Measurements from ENCODE around the gene MRPL55. TPM values are rescaled to one million over a fixed set of nuclear protein-coding genes. Genes with fewer than 3 reads are reported as not detected.
A peak's percentile ranks its signal among the peaks of the same experiment; 100 is the strongest.

Gene MRPL55
- total and polyA plus RNA-seq, 2 of the 13 experiments (the other 11 are each of a cell fraction or from before 2014, with no cell fraction given) = 58.6 to 92.9 TPM

DNA sequence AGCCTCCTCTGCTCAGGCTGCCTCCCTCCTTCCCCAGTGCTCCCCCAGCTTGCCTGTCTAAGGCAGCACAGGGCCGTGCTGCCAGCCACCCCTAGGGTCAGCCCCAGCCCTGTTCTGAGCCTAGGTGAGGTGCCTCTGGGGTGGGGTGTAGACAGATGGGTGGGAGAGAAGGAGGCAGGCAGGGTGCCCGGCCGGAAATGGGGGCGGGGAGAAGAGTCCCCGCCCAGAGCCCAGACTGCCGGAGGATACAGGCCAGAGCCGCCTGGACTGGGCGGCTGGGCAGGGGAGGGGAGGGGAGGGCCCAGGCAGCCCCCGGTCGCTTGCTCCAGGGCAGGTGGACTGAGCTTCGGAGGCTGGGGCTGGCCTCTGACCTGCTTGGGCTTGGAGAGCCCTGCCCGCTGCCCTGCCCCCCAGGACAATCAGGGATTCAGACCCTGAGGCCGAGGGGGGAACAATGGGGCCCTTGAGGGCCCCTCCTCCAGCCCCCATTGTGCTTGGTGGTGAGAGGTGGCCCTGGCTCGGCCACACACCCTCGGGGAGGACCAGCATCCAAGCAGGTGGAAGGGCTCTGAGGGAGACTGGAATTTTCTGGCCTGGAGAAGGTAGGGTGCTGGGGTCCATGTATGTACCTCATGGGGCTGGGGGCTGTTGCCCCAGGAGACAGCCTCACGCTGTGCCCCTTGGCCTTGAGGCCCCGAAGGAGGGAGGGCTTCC is 40.5 kb upstream of the MRPL55 start, which contains the start of gene GJC2 (continued):
- TF ChIP-seq ZNF670 (CRISPR knock-in tag; IDR thresholded peaks at IDR 0.05; ENCODE audit: borderline replicate concordance) (peak; percentile 74; the same call in 1 of the 2 replicates), SIN3A (IDR thresholded peaks at IDR 0.05; ENCODE audit: borderline replicate concordance, low read depth, low read length) (no peak), ZSCAN25 (CRISPR knock-in tag; IDR thresholded peaks at IDR 0.05) (peak; percentile 99), IRX3 (CRISPR knock-in tag; IDR thresholded peaks at IDR 0.05; ENCODE audit: borderline replicate concordance, low read depth) (no peak), CENPX (CRISPR knock-in tag; IDR thresholded peaks at IDR 0.05) (no peak), ARNT2 (CRISPR knock-in tag; IDR thresholded peaks at IDR 0.05; ENCODE audit: low read depth) (no peak), CHD4 (IDR thresholded peaks at IDR 0.05; ENCODE audit: borderline replicate concordance, low read length) (no peak), HNRNPL (IDR thresholded peaks at IDR 0.05; ENCODE audit: low read depth, low read length) (no peak), NAIF1 (CRISPR knock-in tag; IDR thresholded peaks at IDR 0.05; ENCODE audit: borderline replicate concordance) (no peak), GLI4 (CRISPR knock-in tag; IDR thresholded peaks at IDR 0.05; ENCODE audit: borderline replicate concordance) (0 out of 2 replicates have a peak, but pooled peaks have one; percentile 47), TCF7L2 (IDR thresholded peaks at IDR 0.05; ENCODE audit: low read depth, low read length) (no peak), SOX5 (CRISPR knock-in tag; IDR thresholded peaks at IDR 0.05; ENCODE audit: borderline replicate concordance) (peak; percentile 48; the same call in 1 of the 2 replicates), MED1 (CRISPR knock-in tag; IDR thresholded peaks at IDR 0.05) (peak; percentile 67), FOXK2 (IDR thresholded peaks at IDR 0.05) (no peak), ZNF557 (CRISPR knock-in tag; IDR thresholded peaks at IDR 0.05) (no peak), GTF3A (CRISPR knock-in tag; conservative IDR thresholded peaks at IDR 0.05) (no peak), JUND (CRISPR knock-in tag; IDR thresholded peaks at IDR 0.05) (no peak), SP4 (CRISPR knock-in tag; IDR thresholded peaks at IDR 0.05) (no peak), ZNF296 (CRISPR knock-in tag; conservative IDR thresholded peaks at IDR 0.05) (no peak)
- TF ChIP-seq, protein P1, sequence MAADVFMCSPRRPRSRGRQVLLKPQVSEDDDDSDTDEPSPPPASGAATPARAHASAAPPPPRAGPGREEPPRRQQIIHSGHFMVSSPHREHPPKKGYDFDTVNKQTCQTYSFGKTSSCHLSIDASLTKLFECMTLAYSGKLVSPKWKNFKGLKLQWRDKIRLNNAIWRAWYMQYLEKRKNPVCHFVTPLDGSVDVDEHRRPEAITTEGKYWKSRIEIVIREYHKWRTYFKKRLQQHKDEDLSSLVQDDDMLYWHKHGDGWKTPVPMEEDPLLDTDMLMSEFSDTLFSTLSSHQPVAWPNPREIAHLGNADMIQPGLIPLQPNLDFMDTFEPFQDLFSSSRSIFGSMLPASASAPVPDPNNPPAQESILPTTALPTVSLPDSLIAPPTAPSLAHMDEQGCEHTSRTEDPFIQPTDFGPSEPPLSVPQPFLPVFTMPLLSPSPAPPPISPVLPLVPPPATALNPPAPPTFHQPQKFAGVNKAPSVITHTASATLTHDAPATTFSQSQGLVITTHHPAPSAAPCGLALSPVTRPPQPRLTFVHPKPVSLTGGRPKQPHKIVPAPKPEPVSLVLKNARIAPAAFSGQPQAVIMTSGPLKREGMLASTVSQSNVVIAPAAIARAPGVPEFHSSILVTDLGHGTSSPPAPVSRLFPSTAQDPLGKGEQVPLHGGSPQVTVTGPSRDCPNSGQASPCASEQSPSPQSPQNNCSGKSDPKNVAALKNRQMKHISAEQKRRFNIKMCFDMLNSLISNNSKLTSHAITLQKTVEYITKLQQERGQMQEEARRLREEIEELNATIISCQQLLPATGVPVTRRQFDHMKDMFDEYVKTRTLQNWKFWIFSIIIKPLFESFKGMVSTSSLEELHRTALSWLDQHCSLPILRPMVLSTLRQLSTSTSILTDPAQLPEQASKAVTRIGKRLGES (CRISPR knock-in tag; IDR thresholded peaks at IDR 0.05; ENCODE audit: borderline replicate concordance) = no peak
- TF ChIP-seq, protein P2, sequence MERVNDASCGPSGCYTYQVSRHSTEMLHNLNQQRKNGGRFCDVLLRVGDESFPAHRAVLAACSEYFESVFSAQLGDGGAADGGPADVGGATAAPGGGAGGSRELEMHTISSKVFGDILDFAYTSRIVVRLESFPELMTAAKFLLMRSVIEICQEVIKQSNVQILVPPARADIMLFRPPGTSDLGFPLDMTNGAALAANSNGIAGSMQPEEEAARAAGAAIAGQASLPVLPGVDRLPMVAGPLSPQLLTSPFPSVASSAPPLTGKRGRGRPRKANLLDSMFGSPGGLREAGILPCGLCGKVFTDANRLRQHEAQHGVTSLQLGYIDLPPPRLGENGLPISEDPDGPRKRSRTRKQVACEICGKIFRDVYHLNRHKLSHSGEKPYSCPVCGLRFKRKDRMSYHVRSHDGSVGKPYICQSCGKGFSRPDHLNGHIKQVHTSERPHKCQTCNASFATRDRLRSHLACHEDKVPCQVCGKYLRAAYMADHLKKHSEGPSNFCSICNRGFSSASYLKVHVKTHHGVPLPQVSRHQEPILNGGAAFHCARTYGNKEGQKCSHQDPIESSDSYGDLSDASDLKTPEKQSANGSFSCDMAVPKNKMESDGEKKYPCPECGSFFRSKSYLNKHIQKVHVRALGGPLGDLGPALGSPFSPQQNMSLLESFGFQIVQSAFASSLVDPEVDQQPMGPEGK (CRISPR knock-in tag; IDR thresholded peaks at IDR 0.05) = peak; percentile 95
- TF ChIP-seq, protein P3, sequence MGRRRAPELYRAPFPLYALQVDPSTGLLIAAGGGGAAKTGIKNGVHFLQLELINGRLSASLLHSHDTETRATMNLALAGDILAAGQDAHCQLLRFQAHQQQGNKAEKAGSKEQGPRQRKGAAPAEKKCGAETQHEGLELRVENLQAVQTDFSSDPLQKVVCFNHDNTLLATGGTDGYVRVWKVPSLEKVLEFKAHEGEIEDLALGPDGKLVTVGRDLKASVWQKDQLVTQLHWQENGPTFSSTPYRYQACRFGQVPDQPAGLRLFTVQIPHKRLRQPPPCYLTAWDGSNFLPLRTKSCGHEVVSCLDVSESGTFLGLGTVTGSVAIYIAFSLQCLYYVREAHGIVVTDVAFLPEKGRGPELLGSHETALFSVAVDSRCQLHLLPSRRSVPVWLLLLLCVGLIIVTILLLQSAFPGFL (CRISPR knock-in tag; IDR thresholded peaks at IDR 0.05) = no peak
- TF ChIP-seq, protein P4, sequence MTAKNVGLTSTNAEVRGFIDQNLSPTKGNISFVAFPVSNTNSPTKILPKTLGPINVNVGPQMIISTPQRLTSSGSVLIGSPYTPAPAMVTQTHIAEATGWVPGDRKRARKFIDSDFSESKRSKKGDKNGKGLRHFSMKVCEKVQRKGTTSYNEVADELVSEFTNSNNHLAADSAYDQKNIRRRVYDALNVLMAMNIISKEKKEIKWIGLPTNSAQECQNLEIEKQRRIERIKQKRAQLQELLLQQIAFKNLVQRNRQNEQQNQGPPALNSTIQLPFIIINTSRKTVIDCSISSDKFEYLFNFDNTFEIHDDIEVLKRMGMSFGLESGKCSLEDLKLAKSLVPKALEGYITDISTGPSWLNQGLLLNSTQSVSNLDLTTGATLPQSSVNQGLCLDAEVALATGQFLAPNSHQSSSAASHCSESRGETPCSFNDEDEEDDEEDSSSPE (CRISPR knock-in tag; IDR thresholded peaks at IDR 0.05) = no peak

Measured in HepG2 (cell line).